GM10266 (cell line): ENCODE data around the gene PRR23E.

Source experiments
- DNase-seq: peaks from one replicate; pipeline ENCODE4 v3.0.0; 2012; ENCODE audit errors: extremely low spot score
- TF ChIP-seq, protein P1 (sequence below): IDR thresholded peaks from 2 replicates; pipeline ENCODE4 v1.5.1; 2012; ENCODE audit warnings: mild to moderate bottlenecking, low read depth; ENCODE audit not compliant: control insufficient read depth, insufficient read depth; ENCODE audit errors: missing control alignments

The PRR23E gene

GRCh38 chr3:127175272-127175671, 17.7 kb upstream of the PRR23E start:
- no peak for DNase-seq
- TF ChIP-seq, protein P1, sequence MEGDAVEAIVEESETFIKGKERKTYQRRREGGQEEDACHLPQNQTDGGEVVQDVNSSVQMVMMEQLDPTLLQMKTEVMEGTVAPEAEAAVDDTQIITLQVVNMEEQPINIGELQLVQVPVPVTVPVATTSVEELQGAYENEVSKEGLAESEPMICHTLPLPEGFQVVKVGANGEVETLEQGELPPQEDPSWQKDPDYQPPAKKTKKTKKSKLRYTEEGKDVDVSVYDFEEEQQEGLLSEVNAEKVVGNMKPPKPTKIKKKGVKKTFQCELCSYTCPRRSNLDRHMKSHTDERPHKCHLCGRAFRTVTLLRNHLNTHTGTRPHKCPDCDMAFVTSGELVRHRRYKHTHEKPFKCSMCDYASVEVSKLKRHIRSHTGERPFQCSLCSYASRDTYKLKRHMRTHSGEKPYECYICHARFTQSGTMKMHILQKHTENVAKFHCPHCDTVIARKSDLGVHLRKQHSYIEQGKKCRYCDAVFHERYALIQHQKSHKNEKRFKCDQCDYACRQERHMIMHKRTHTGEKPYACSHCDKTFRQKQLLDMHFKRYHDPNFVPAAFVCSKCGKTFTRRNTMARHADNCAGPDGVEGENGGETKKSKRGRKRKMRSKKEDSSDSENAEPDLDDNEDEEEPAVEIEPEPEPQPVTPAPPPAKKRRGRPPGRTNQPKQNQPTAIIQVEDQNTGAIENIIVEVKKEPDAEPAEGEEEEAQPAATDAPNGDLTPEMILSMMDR = no peak

DNA sequence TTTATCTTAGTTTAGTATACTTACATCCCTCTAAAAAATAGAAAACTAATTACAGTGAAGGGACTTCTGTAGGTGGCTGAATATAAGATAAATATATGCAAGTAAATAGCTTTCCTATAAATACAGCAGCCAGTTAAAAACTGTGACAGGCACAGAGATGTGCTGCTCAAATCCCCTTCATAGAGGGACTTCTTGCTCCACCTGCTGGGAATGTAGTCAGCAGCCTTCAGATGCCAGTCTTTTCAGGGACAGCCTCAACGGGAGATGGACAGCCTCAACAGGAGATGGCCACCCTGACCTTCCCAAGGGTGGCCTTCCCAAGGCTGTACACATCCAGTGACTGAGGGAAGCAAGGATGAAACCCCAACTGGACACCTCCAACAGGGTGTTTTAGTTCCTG, 15.7 kb upstream of the PRR23E start:
- TF ChIP-seq, protein P1 = peak; percentile 5
- no peak for DNase-seq

DNA sequence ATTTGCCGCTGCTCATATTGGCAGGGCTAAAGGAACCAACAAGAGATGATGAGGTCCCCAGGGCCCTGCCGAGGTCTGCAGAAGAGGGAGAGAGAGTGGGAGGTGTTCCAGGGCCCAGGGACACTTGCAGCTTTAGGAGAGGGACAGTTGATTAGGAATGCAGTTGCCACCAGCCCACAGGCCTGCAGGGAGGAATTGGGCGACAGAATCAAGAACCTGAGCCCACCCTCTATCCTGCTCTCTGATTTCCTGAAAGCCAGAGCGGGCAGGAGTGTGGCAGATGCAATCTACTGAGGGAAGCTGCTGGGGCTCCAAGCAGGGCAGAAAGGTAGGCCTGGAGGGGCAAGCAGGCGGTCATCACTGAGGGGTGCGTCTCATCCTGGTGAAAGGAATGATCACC, 12.1 kb upstream of the PRR23E start:
- DNase-seq = no peak
- TF ChIP-seq, protein P1 = no peak

- no peak for DNase-seq
- TF ChIP-seq, protein P1 = no peak
Measured at GRCh38 chr3:127182431-127182830, 10.5 kb upstream of the PRR23E start.

DNA sequence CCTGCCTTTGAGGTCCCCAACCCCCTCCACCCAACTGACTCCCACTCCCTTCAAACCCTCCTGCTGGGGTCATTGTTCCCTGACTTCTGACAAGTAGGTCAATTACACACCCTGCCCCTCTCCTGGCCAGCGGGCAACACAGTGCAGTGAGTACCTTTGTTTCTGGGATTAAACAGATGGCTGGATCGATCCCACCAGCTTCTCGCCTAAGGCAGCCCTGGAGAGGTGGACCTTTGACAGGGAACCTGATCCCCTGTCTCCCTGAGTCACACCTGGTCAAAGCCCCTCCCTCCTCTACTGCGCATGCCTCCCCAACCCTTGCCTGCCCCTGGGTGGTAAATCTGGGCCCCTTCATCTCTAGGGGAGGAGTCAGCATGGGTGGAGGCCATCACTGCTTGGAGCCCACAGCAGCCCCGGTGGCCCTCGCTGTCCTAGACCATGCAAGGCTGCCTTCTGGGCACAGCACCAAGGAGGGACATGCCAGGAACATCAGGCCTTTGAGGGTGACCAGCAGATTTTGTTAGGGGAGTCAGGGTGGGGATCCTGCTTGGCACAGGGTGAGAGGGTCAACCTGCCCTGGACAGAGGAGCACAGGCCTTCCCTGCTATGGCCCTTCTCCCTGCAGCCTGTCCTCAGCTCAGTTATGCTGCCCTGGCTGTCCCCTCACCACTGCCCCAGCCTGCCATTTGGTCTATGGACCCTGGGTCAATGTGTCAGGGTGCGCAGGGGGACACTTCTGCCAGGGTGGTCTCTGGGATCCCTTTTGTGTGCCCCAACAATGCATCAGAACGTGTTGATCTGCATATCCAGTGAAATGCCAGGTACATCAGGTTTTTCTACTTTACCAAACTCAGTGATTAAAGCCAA, 9.8 kb upstream of the PRR23E start:
- DNase-seq = no peak
- TF ChIP-seq, protein P1 = no peak

DNA sequence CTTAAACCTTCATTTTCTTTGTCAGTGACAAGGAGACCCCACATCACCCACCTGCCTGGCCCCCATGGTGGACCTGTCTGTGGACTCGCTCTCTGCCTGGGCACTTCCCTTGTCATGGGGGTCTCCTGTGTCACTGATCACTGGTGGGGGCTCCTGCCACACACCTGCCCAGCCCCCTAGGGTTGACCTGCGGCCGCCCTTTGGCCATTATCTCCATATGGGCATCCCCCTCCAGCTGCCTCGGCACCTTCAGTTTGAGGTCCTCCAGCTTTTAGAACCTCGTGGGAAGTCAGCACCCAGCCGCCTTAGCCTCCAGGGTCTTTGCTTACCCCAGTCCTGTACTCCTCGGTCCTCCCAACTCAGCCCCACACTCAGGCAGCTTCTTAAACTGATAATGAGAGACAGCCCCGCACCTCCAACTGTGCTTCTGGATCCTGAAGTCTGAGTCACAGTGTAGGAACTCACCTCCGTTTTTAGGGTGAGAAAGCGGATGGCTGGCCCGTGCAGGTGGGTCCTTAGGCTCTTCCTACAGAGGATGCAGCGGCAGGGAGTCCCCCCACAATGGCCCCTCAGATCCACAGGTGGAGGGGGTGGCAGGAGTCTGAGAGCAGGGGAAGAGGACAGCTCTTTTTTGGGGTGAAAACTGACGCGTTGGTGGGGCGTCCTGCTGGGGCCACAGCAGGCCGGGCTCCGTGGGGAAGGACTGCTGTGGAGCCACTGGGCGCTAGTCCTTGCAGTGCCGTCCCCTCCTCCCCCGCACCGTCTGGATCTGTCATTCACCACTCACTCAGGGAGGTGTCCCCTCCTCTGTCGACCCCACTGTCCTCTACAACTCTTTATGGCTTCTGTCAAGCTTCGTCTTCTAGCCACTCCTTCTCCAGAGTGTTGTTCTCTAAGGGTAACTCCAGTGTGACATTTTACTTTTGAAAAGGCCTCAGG, 8.7 kb upstream of the PRR23E start:
- DNase-seq = no peak
- TF ChIP-seq, protein P1 = no peak
